SKM-1 (cell line): ENCODE measurements around the gene CECR2.

Experiments used
- DNase-seq: peaks from one replicate; lab custom pipeline; 2025; ENCODE audit not compliant: unreplicated experiment; lab: John Stamatoyannopoulos, UW

CECR2 gene

GRCh38 chr22:17590586-17590985 lies 221.3 kb downstream of the CECR2 start:
- DNase-seq: no peak

- DNase-seq: no peak
Observed at GRCh38 chr22:17592201-17592600, 222.9 kb downstream of the CECR2 start.

DNA sequence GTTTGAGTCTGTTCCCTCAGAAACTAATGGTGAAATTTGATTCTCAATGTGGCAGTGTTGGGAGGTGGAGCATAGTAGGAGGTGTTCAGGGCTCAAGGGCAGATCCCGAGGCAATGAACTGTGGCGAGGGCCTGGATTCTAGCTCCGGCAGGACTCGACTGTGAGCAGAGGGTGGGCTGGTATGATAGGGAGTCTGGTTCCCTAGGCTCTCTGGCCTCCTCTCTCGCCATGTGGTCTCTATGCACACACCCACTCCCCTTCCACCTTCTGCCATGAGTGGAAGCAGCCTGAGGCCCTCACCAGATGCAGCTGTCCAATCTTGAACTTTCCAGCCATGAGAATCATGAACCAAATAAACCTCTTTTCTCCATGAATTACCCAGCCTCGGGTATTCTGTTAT lies 227.0 kb downstream of the CECR2 start:
- no peak for DNase-seq

DNA sequence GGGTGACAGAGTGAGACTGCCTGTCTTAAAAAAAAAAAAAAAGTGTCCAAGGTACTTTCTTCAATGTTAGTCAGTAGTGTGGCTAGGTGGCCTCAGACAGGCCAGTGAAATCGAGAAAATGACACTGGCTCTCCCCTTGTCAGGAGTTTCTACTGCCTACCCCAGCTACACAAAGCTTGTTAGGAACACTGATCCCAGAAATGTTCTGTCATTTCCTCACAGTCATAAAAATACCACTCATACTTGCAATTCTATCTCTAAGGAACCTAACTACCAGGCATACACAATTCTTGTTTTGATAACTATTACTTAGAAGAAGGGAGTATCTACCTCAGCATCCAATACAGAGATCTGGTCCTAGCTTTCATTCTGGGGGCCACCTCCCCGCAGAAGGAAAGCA lies 228.0 kb downstream of the CECR2 start:
- no peak for DNase-seq

- DNase-seq: no peak
Observed at GRCh38 chr22:17598318-17598717, 229.1 kb downstream of the CECR2 start.

DNA sequence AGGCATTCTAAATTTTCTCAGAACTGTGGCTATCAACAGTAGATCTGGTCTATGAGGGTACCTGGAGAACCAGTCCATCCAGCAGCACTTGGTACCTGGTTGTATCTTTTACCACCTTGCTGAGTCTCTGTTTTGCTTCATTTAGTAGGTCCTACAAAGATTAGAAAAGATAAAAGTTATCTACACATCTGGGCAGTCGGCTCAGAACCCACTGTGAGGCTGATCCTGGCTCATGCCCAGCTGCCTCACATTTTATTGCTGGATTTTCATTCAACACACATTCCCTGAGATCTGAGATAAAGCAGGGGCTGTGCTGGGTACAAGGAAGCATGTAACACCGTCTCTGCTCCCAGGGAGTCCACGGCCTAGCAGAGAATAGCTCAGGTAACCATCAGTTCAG lies 231.8 kb downstream of the CECR2 start:
- no peak for DNase-seq

- no peak for DNase-seq
Observed at GRCh38 chr22:17603668-17604067, 234.4 kb downstream of the CECR2 start.

DNA sequence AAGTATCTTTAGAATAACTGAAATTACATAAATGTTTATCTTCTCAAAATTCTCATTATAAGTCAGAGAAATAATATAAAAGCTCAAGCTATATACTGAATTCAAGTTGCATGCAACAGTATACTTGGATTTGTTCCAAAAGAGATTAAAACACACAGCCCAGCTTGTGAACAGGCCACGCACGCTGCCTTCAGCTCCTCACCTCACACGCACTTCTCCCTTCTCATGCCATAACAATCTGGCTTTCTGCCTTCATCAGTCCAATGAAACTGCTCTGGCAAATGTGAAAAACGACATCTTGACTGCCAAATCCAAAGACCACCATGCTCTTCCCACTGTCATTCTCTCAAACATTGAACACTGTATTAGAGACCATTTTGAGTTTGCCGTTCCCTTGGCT lies 237.2 kb downstream of the CECR2 start:
- no peak for DNase-seq
